Vagina (tissue), 2 donors: ENCODE data around the gene CCDC9B. TPM values are rescaled to one million over a fixed set of nuclear protein-coding genes. Genes with fewer than 3 reads are reported as not detected.

Experiments
- DNase-seq, 2 donors: peaks; one replicate each; pipeline ENCODE4 v3.0.0-alpha.2; 2017; ENCODE audit errors: extremely low spot score in 2 of 2
- H3K27ac ChIP-seq: fragments of 200-600 bp; sonication (generic); one replicate; pipeline ENCODE4 v1.5.1; 2019
- H3K27me3 ChIP-seq: fragments of 200-600 bp; sonication (generic); one replicate; pipeline ENCODE4 v1.5.1; 2019
- H3K36me3 ChIP-seq, 2 donors: fragments of 200-600 bp; sonication (generic); one replicate each; pipeline ENCODE4 v1.5.1; 2017 to 2019
- H3K4me1 ChIP-seq: fragments of 200-600 bp; sonication (generic); one replicate; pipeline ENCODE4 v1.5.1; 2019
- H3K4me3 ChIP-seq, 2 donors: fragments of 200-600 bp; sonication (generic); 1 replicate in 1 of 2; 2 replicates in 1 of 2; pipeline ENCODE4 v1.5.1; 2016 to 2019
- H3K9me3 ChIP-seq: fragments of 200-600 bp; sonication (generic); one replicate; pipeline ENCODE4 v1.5.1; 2019
- CTCF ChIP-seq, 3 experiments: fragments of 450-650 bp in 2 of 3; fragments of 200-600 bp in 1 of 3; sonication (generic) in 1 of 3; IDR thresholded peaks; one replicate each; pipeline ENCODE4 v1.5.1; 2017 to 2019; ENCODE audit warnings: antibody characterized with exemption in 3 of 3, mild to moderate bottlenecking in 2 of 3, moderate library complexity in 2 of 3
- POLR2A ChIP-seq, 2 donors: fragments of 450-650 bp; IDR thresholded peaks; one replicate each; pipeline ENCODE4 v1.6.1; 2017; ENCODE audit warnings: antibody characterized with exemption in 2 of 2, mild to moderate bottlenecking in 2 of 2, moderate library complexity in 2 of 2
- POLR2AphosphoS5 ChIP-seq, 2 donors: sonication (generic); formaldehyde crosslinking; IDR thresholded peaks; one replicate each; pipeline ENCODE4 v1.9.0; 2017; ENCODE audit warnings: antibody characterized with exemption in 2 of 2, mild to moderate bottlenecking in 2 of 2, low read depth in 1 of 2; ENCODE audit not compliant: insufficient read depth in 1 of 2
- intact Hi-C: fragments of 100-400 bp; cut with DNase I; formaldehyde crosslinking; loops from one replicate; pipeline ENCODE4 v1.15.1; 2023
- total RNA-seq: library from RNA; depleted of rRNA; stranded (reverse); fragments of >200 nt; gene quantifications from one replicate; pipeline ENCODE4 v1.2.3, GENCODE V29; 2016

Gene CCDC9B
- total RNA-seq, 1 donor from 2014 or later = 16.0 TPM

- H3K4me1 ChIP-seq = no peaks in the 10 kb centered on the region
- DNase-seq = no peak
- H3K27ac ChIP-seq = no peak overlapping the region
- H3K9me3 ChIP-seq = no peaks in the 10 kb centered on the region
- H3K36me3 ChIP-seq = no peaks in the 10 kb centered on the region
- TF ChIP-seq CTCF (IDR thresholded peaks at IDR 0.05) = no peak
- H3K27me3 ChIP-seq = no peaks in the 10 kb centered on the region
- intact Hi-C loops = no loop called here
- no peak overlapping the region for H3K4me3 ChIP-seq
These were observed 38.4 kb downstream of the CCDC9B start for GRCh38 chr15:40302288-40302886.

- Histone ChIP-seq H3K9me3 (no peaks in the 10 kb centered on the region), H3K27ac (no peak overlapping the region), H3K27me3 (no peaks in the 10 kb centered on the region), H3K4me1 (no peaks in the 10 kb centered on the region), H3K4me3 (no peak overlapping the region), H3K36me3 (no peaks in the 10 kb centered on the region)
- no peak for DNase-seq
- TF ChIP-seq POLR2A (IDR thresholded peaks at IDR 0.05) (no peak), POLR2AphosphoS5 (IDR thresholded peaks at IDR 0.05; ENCODE audit: insufficient read depth in 1 of 2, low read depth in 1 of 2) (no peak), CTCF (IDR thresholded peaks at IDR 0.05) (no peak)
- intact Hi-C loops = no loop called here
These were observed 39.1 kb downstream of the CCDC9B start for GRCh38 chr15:40301467-40302179.

GRCh38 chr15:40300771-40301170, 40.0 kb downstream of the CCDC9B start:
- Histone ChIP-seq H3K4me3 (no peak overlapping the region), H3K4me1 (no peaks in the 10 kb centered on the region), H3K9me3 (no peaks in the 10 kb centered on the region), H3K27ac (no peak overlapping the region), H3K27me3 (no peaks in the 10 kb centered on the region), H3K36me3 (no peaks in the 10 kb centered on the region)
- no peak for DNase-seq
- intact Hi-C loops = no loop called here
- TF ChIP-seq POLR2A (IDR thresholded peaks at IDR 0.05) (no peak), CTCF (IDR thresholded peaks at IDR 0.05) (no peak), POLR2AphosphoS5 (IDR thresholded peaks at IDR 0.05; ENCODE audit: insufficient read depth in 1 of 2, low read depth in 1 of 2) (no peak)

- TF ChIP-seq POLR2A (IDR thresholded peaks at IDR 0.05) (no peak), POLR2AphosphoS5 (IDR thresholded peaks at IDR 0.05; ENCODE audit: insufficient read depth in 1 of 2, low read depth in 1 of 2) (no peak), CTCF (IDR thresholded peaks at IDR 0.05) (no peak)
- Histone ChIP-seq H3K27ac (no peak overlapping the region), H3K9me3 (no peaks in the 10 kb centered on the region), H3K27me3 (no peaks in the 10 kb centered on the region), H3K4me3 (no peak overlapping the region), H3K4me1 (no peaks in the 10 kb centered on the region), H3K36me3 (no peaks in the 10 kb centered on the region)
- DNase-seq = no peak
- intact Hi-C loops = no loop called here
These were observed 40.4 kb downstream of the CCDC9B start for GRCh38 chr15:40300367-40300766.

GRCh38 chr15:40298216-40298935, 42.4 kb downstream of the CCDC9B start:
- Histone ChIP-seq H3K36me3 (no peaks in the 10 kb centered on the region), H3K9me3 (no peaks in the 10 kb centered on the region), H3K4me3 (no peak overlapping the region), H3K4me1 (no peaks in the 10 kb centered on the region), H3K27me3 (no peaks in the 10 kb centered on the region), H3K27ac (no peak overlapping the region)
- no peak for TF ChIP-seq POLR2A (IDR thresholded peaks at IDR 0.05)
- no peak for TF ChIP-seq POLR2AphosphoS5 (IDR thresholded peaks at IDR 0.05; ENCODE audit: insufficient read depth in 1 of 2, low read depth in 1 of 2)
- no peak for TF ChIP-seq CTCF (IDR thresholded peaks at IDR 0.05)
- intact Hi-C loops = no loop called here
- no peak for DNase-seq
